Hindlimb muscle (tissue), 1 donor: Measurements from ENCODE around the gene RPL12. TPM values are rescaled to one million over a fixed set of nuclear protein-coding genes. Genes with fewer than 3 reads are reported as not detected.
"Not testable (repeated sequence)": the region's sequence is repeated elsewhere in the genome, so short reads cannot be mapped to it uniquely, and the experiment has no call there.

Source experiments
- DNase-seq: peaks from one replicate; pipeline ENCODE4 v3.0.0-alpha.2; 2013
- polyA plus RNA-seq: library from polyadenylated mRNA; unstranded; fragments of 120-200 nt; gene quantifications from one replicate; pipeline ENCODE4 v1.2.1, GENCODE V29; 2013; ENCODE audit not compliant: insufficient read length

Gene RPL12
- polyA plus RNA-seq, 1 donor, result 2,053 TPM

GRCh38 chr9:127467621-127468020, 16.4 kb upstream of the RPL12 start:
- no peak for DNase-seq

GRCh38 chr9:127466407-127466917, 15.3 kb upstream of the RPL12 start:
- DNase-seq, result not testable (repeated sequence)

GRCh38 chr9:127463911-127464310, 12.7 kb upstream of the RPL12 start:
- DNase-seq, result peak; percentile 17

GRCh38 chr9:127463382-127463781, 12.2 kb upstream of the RPL12 start:
- no peak for DNase-seq

- no peak for DNase-seq
These were observed 7.7 kb upstream of the RPL12 start for GRCh38 chr9:127458921-127459320.

GRCh38 chr9:127457191-127457878, 6.1 kb upstream of the RPL12 start:
- no peak for DNase-seq

- DNase-seq, result no peak
These were observed 4.3 kb upstream of the RPL12 start for GRCh38 chr9:127455324-127455992.

GRCh38 chr9:127452691-127453090, 1.5 kb upstream of the RPL12 start:
- DNase-seq, result no peak

- peak; percentile 16 for DNase-seq
These were observed 851 bp upstream of the RPL12 start for GRCh38 chr9:127451858-127452656.

GRCh38 chr9:127451608-127451857, 327 bp upstream of the RPL12 start:
- DNase-seq, result no peak

- DNase-seq, result peak; percentile 9
These were observed 904 bp downstream of the RPL12 start for GRCh38 chr9:127450243-127450760.

- DNase-seq, result no peak
These were observed 1.8 kb downstream of the RPL12 start for GRCh38 chr9:127449332-127449966.

GRCh38 chr9:127448112-127448805, 2.9 kb downstream of the RPL12 start:
- DNase-seq, result no peak

GRCh38 chr9:127447416-127448111, 3.6 kb downstream of the RPL12 start:
- no peak for DNase-seq

- no peak for DNase-seq
These were observed 4.3 kb downstream of the RPL12 start for GRCh38 chr9:127446713-127447415.

GRCh38 chr9:127445851-127446712, 5.1 kb downstream of the RPL12 start:
- no peak for DNase-seq

GRCh38 chr9:127444921-127445850, 6.0 kb downstream of the RPL12 start:
- no peak for DNase-seq

- no peak for DNase-seq
These were observed 6.8 kb downstream of the RPL12 start for GRCh38 chr9:127444283-127444920.
